Stimulated activated CD8-positive, alpha-beta memory T cell treated with anti-CD3 and anti-CD28 coated beads, Interleukin-15, amount 100 ng/mL, for 4 hours (primary cell): ENCODE data around the gene AP1M1.
"Not testable (repeated sequence)": the region's sequence is repeated elsewhere in the genome, so short reads cannot be mapped to it uniquely, and the experiment has no call there.

Source experiments
- DNase-seq, 2 donors: peaks; one replicate each; pipeline ENCODE4 v3.0.0-alpha.2; 2020; ENCODE audit warnings: low read depth in 2 of 2

The AP1M1 gene

DNA sequence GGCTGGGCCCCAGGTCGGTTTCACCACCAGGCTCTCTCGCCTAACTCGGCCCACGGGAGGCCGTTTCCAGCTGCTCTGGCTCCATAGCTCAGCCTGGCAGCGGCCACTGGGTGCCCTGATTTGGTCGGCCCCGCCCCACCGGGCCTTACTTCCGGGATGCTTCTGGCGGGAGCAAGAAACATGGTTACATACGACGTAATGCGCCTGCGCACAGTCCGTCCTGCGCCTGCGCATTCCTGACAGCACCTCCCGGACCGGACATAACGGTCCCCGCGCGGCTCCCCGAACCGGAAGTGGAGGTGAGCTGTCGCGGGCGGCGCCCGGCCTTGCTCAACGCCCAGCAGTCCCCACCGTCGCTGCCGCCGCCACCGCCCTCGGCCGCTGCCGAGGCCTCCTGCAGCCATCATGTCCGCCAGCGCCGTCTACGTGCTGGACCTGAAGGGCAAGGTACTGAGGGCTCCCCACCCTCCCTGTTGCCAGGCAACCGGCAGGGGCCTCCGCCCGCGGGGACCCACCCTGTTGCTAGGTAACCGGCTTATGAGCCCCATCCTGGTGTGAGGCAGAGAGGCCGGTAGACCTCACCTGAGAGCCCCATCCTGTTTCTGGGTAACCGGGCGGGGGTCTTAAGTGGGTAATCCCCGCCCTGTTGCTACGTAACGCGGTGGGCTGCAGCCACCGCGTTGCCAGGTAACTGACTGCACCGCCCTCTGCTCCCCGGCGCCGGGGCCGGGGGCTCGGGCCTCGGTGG is at the start of gene AP1M1:
Gene AP1M1 (plus strand): TSS at position 290 of the 748 bp plus-strand sequence. CDS start 116 bp downstream, at position 406.
- peak; percentile 96 to 98 for DNase-seq

DNA sequence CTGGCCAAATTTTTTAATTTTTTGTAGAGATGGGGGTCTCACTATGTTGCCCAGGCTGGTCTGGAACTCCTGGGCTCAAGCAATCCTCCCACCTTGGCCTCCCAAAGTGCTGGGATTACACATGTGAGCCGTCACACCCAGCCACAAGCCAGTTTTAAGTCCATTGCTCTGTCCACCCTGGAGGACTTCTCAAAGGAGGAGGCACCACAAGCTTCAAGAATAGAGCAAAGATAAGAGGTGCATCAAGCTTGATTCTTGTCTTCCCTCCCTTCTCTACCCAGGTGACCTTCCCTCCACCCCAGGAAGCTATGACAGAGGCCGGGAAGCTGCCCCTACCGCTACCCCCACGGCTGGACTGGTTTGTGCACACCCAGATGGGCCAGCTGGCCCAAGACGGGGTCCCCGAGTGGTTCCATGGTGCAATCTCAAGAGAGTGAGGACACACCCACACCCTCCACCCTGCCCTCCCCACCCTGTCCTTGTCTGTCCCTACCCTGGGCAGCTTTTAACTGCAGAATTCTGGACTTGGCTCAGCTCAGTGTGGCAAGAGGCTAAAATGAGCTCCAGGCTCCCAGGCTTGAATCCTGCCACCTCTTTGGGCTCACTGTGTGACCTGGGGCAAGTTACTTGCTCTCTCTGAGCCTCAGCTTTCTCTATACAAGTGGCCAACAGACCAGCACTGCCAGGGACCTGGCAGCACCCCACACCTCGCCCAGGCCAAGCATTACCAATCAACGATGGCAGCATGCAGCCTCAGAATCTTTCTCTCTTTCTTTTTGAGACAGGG is 49.1 kb upstream of the AP1M1 start:
- DNase-seq: no peak

DNA sequence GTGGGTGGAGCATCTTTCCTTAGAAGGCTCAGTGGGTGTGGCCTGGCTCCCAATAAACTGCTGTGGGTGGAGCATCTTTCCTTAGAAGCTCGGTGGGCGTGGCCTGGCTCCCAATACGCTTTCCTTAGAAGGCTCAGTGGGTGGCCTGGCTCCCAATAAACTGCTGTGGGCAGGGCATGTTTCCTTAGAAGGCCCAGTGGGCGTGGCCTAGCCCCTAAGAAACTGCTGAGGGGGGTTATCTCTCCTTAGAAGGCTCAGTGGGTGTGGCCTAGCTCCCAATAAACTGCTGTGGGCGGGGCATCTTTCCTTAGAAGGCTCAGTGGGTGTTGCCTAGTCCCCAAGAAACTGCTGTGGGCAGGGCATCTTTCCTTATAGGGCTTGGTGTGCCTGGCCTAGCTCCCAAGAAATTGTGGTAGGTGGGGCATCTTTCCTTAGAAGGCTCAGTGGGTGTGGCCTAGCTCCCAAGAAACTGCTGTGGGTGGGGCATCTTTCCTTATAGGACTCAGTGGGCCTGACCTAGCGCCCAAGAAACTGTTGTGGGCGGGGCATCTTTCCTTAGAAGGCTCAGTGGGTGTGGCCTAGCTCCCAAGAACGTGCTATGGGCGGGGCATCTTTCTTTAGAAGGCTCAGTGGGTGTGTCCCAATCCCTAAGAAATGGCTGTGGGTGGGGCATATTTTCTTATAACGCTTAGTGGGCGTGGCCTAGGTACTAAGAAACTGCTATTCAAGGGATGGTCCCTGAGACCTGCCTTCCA is 44.0 kb upstream of the AP1M1 start:
- no peak for DNase-seq

DNA sequence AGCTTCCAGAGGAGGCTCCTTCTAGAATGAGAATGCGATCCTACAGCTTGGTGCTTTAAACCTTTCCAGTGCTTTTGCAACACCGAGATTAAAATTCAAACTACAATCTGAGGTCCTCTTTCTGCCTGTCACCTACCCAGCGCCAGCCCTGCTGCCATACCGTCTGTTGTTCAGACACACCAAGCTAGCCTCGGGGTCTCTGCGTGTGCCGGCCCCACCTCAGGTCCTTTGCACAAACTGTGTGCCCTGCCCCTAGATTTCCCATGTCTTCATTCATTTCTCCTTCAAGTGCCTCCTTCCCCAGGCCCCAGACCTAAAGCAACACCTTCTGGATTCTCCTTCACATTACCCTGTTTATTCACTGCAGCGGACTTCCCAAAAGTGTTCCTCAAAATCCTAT is 43.2 kb upstream of the AP1M1 start:
- DNase-seq: no peak

DNA sequence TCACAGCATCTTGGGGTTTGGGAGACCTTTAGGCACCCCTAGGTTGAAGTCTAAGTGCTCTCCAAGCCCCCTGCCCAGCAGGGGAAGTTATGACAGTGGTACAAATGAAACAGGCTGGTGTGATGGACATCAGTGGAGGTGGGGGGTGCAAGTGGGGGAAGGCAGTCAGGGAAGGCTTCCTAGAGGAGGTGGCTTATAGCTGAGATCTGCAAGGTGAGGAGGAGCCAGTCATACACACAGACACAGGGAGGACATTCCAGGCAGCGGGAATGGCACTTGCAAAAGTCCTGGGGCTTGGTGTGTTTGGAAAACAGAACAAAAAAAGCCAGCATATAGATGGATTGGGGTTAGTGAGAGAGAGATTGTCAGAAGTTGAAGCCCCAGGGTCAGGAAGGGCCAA is 42.6 kb upstream of the AP1M1 start:
- DNase-seq: no peak

DNA sequence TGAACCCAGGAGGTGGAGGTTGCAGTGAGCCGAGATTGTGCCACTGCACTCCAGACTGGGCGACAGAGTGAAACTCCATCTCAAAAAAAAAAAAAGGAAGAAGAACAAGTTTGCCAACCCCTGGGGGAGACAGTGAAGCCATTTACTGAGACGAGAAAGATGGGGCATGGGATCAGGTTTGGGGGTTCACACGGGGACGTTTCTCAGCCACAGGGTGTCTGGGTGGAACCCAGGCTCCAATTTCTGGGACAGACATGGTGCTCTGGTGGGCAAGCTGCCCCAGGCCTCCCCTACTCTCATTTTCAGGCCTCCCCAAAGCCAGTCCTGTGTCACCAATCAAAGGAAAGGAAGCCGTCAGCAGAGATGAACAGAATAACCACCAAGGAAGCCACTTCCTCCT is 40.8 kb upstream of the AP1M1 start:
- DNase-seq: no peak

DNA sequence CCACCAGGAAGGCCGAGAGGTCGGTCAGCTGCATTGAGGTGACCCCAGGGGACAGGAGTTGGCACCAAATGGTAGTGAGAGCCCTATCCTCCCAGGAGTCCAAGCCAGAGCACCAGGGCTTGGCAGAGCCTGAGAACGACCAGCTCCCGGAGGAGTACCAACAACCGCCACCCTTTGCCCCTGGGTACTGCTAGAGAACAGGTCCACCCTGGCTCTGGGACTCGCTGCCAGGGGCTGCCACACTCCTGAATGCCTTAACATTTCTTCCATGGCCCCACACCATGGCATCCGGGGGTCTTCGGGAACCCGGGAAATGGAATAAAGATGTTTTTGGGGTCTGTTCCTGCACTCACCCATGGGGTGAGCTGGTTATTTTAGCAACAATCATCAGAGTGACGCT is 40.1 kb upstream of the AP1M1 start:
- DNase-seq: no peak

DNA sequence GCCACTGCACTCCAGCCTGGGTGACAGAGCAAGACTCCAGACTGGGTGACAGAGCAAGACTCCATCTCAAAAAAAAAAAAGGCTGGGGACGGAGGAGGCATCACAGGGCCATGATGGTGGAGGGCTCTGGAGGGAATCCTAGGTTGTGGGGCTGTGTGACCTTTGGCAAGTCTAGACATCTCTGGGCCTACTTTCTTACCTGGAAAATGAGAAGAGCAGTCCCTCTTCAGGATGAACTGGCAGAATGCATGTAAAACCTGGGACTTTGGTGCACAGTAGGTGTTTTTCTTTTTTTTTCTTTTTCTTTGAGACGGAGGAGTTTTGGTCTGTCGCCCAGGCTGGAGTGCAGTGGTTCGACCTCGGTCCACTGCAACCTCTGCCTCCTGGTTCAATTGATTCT is 38.1 kb upstream of the AP1M1 start:
- DNase-seq: no peak

DNA sequence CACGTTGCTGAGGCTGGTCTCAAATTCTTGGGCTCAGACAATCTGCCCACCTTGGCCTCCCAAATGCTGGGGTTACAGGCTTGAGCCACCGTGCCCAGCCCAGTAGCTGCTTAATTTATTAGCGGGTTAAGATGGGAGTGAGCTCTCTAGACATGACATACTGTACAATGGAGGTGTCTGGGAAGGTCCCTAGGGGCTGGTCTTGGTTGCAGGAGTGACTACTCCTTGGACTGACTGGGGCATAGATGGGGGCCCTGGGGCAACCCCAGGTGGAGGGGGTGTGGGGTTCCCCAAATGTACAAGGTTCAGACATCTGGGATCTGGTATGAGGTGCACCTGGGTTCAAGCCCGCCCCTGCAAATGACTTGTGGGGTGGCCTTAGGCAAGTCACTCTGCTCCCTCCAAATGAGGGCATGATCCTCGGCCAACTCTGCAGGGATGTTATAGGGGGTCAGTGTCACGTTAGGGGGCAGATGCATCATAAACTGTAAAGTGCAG is 37.2 kb upstream of the AP1M1 start:
- DNase-seq: no peak

DNA sequence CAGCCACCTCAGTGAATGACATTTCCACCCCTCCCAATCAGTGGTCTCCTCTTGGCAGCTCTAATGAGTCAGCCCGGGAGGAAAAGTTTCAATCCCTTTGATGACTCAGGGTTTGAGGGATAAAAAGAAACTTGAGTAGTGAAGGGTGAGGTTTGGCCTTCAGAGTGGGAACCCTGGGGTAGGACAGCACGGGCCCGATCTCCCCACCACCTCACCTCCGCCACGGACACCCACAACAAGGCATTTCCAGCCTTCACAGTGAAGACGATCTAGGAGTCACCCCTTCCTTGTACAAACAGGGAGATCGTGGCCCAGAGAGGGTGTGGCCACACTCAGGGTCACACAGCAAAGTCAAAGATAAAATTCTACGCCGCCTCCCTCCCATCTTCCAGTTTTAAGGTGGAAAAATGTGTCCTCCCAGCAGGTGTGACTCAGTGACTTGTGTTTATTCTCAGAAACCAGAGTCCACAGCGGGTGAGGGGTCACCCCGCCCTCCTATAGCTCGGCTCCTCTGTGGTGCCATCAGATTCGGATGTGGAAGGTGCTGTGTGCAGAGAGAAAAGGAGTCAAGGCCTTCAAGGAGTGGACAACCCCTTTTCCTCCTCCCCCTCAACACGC is 36.7 kb upstream of the AP1M1 start:
- no peak for DNase-seq

DNA sequence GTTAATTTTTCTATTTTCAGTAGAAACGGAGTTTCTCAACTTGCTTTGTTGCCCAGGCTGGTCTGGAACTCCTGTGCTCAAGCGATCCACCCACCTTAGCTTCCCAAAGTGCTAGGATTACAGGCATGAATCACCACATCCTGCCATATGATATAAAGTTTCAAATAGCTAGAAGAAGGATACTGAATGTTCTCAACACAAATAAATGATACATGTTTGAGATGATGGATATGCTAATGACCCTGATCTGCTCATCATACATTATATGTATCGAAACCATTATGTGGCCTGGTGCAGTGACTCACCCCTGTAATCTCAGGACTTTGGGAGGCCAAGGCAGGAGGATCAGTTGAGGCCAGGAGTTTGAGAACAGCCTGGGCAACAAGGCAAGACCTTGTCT is 35.9 kb upstream of the AP1M1 start:
- DNase-seq: no peak

DNA sequence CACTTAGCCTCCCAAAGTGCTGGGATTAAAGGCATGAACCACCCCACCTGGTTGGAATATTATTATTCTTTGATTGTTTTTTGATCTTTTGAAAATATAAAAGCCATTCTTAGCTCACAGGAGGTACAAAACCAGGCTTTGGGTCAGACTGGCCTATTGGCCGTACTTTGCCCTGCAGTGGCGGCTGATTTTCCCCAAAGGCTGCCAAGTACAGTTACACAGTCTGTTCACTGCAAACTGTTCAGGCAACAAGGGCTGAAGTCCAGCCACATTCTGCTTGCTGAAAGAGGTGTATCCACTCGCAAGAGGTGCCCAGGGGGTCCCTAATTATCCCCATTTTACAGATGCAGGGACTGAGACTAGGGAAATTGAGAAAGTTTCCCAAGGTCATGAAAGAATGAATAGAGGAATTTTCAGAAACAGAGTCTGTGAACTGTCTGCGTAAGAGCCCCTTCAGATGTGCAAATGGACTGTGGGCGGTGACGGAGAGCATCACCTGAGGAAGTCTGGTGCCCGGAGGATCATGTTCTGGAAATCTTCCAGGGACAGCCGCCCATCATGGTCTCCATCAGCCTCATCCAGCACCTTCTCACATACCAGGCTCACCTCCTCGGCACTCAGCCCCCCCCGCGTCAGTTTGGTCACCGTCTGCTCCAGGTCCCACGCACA is 33.4 kb upstream of the AP1M1 start:
- DNase-seq: no peak

DNA sequence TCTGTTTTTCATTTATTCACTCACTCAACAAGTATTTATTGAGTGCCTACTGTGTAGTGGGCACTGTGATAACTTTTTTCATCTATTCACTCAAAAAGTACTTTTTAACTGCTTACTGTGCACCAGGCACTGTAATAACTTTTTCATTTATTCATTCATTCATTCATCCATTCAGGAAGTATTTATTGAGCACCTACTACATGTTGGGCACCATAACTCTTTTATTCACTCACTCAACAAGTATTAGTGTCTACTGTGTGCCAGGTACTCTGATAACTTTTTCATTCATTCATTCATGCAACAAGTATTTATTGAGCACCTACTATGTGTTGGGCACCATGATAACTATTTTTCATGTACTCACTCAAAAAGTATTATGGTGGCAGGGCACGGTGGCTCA is 31.3 kb upstream of the AP1M1 start:
- DNase-seq: no peak

DNA sequence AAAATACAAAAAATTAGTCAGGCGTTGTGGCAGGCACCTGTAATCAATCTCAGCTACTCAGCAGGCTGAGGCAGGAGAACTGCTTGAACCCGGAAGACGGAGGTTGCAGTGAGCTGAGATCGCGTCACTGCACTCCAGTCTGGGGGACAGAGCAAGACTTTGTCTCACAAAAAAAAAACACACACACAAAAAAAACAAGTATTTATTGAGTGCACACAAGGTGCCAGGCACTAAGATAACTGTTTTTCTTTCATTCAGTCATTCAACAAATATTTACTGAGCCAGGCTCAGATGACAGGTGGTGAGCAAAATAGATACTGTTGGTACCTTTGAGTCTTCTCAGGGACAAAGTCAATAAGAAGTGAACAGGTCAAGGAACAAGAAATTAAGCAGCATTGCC is 30.7 kb upstream of the AP1M1 start:
- DNase-seq: no peak

DNA sequence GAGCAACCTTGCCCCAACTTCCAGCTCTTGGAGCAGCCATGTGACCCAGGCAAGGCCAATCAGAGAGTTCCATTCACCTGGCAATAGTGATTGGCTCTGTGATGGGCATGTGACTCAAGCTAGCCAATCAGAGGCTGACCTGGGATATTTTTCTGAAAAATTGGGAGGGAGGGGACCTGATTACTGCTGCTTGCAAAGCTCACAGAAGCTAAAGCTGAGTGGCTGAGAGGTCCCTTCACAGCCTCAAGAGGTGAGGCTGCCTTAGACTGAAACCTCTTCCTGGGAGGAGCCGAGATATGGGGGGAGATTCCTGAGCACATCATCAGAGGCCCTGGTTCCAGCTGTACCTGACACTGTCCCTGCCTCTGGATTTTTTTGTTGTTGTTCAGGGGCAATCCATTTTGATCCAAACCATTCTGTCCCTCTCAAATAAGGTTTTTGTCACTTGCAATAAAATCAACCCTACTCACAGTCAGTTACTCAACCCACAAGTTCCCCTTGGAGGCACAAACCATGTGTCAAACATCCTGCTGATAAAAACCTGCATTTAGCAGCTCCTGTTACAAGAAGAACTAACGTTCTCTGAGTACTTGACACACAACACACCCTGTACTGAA is 29.1 kb upstream of the AP1M1 start:
- no peak for DNase-seq

DNA sequence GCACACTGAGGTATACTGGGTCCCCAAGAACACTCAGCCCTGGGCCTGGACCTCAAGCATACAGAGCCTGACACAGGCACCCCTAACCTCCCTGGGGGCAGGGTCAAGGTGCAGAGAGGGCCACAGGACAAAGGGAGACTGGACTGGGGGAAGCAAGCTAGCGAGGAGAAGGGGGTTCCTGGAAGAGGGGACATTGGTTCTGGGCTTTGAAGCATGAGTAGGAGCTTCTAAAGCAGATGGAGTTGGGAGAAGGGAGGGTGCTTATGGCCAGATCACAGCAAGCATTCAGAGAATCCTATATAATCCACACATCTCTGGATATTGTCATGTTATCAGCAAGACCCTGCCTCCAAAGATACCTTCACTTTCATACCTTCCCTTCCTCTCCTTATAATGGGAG is 27.6 kb upstream of the AP1M1 start:
- no peak for DNase-seq

DNA sequence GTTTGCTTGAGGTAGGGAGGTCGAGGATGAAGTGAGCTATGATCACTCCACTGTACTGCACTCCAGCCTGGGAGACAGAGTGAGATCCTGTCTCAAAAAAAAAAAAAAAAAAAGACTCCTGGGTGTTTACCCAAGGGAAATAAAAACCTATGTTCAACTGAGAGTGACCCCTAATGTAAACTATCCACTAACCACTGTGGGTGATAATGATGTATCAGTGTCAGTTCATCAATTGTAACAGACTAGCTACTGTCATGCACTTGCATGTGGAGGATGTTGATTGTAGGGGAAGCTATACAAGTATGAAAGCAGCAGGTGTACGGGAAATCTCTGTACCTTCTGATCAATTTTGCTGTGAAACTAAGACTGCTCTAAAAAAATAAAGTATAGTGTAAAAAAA is 21.8 kb upstream of the AP1M1 start:
- no peak for DNase-seq

DNA sequence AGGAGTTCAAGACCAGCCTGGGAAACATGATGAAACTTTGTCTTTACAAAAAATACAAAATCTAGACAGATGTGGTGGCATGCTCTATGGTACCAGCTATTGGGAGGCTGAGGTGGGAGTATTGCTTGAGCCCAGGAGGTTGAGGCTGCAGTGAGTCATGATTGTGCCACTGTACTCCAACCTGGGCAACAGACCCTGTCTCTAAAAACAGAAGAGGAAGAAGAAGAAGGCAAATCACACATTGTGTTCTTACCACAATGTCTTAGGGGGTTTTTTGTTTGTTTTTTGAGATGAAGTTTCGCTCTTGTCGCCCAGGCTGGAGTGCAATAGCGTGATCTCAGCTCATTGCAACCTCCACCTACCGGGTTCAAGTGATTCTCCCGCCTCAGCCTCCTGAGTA is 18.8 kb upstream of the AP1M1 start:
- DNase-seq: not testable (repeated sequence)

DNA sequence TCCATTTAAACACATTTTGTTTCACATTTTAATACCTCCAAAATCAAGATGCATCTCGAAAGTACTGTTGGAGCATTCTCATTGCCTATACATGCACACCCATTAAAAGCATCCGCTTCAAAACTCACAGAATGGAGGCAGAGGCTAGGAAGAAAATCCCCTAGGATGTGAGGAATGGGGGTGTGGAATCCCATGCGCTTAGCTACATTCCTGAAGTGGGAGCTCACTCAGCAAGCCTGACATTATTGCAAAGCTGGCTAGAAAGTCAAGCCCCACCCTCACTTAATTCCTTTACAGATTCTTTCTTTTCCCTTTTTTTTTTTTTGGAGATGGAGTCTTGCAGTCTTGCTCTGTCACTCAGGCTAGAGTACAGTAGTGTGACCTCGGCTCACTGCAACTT is 17.1 kb upstream of the AP1M1 start:
- no peak for DNase-seq

DNA sequence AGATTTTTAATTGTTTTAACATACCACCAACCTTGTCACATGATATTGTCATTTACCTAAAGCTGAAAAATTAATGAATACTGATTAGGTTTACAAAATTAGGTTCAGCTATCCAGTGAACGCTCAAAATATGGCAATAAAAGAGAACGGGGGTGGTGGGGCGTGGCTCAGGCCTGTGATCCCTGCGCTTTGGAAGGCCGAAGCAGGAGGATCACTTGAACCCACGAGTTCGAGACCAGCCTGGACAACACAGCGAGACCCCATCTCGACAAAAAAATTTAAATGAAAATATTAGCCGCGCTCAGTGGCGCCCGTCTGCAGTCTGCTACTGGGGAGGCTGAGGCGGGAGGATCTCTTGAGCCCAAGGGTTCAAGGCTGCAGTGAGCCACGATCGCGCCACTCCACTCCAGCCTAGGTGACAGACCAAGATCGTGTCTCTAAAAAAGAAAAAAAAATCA is 13.0 kb upstream of the AP1M1 start:
- no peak for DNase-seq
